Gastroesophageal sphincter (tissue), 4 donors: Measurements from ENCODE around the gene SPATA6. TPM values are rescaled to one million over a fixed set of nuclear protein-coding genes. Genes with fewer than 3 reads are reported as not detected.
"Not testable (repeated sequence)": the region's sequence is repeated elsewhere in the genome, so short reads cannot be mapped to it uniquely, and the experiment has no call there.

ENCODE experiments used
- ATAC-seq: fragments of 150-250 bp; one replicate; pipeline ENCODE4 v1.9.1; 2016; ENCODE audit warnings: mild to moderate bottlenecking, moderate library complexity
- H3K27ac ChIP-seq, 4 donors: fragments of 200-600 bp; sonication (generic) in 3 of 4; 1 replicate in 3 of 4; 2 replicates in 1 of 4; pipeline ENCODE4 v1.5.1; 2016 to 2019
- H3K27me3 ChIP-seq: fragments of 200-600 bp; sonication (generic); one replicate; pipeline ENCODE4 v1.5.1; 2019
- H3K36me3 ChIP-seq, 2 donors: fragments of 200-600 bp; sonication (generic); one replicate each; pipeline ENCODE4 v1.5.1; 2019; ENCODE audit warnings: control low read depth in 1 of 2
- H3K4me1 ChIP-seq, 3 donors: fragments of 200-600 bp; sonication (generic); 1 replicate in 2 of 3; 2 replicates in 1 of 3; pipeline ENCODE4 v1.5.1; 2016 to 2019; ENCODE audit warnings: control low read depth in 2 of 3
- H3K4me3 ChIP-seq, 2 donors: fragments of 200-600 bp; sonication (generic); one replicate each; pipeline ENCODE4 v1.5.1; 2019; ENCODE audit warnings: mild to moderate bottlenecking in 1 of 2, moderate library complexity in 1 of 2
- H3K9me3 ChIP-seq, 3 donors: fragments of 200-600 bp; sonication (generic); one replicate each; pipeline ENCODE4 v1.5.1; 2017 to 2019; ENCODE audit warnings: control low read depth in 2 of 3
- EP300 ChIP-seq: sonication (generic); formaldehyde crosslinking; IDR thresholded peaks from one replicate; pipeline ENCODE4 v1.6.1; 2017; ENCODE audit warnings: antibody characterized with exemption, mild to moderate bottlenecking
- POLR2A ChIP-seq, 2 donors: fragments of 450-650 bp; IDR thresholded peaks; one replicate each; pipeline ENCODE4 v1.6.1; 2017; ENCODE audit warnings: antibody characterized with exemption in 2 of 2, mild to moderate bottlenecking in 2 of 2, moderate library complexity in 1 of 2
- POLR2AphosphoS5 ChIP-seq: sonication (generic); formaldehyde crosslinking; IDR thresholded peaks from one replicate; pipeline ENCODE4 v1.6.1; 2017; ENCODE audit warnings: antibody characterized with exemption
- WGBS, 2 donors: methylation state at CpG; one replicate each; pipeline ENCODE4 v1.1.5; 2018; ENCODE audit warnings: low coverage in 1 of 2; 5-methylcytosine and 5-hydroxymethylcytosine counted together
- total RNA-seq, 4 donors: library from RNA; depleted of rRNA; stranded (reverse); fragments of >200 nt; gene quantifications; one replicate each; pipeline ENCODE4 v1.1.0, GENCODE V29; 2016
- TF ChIP-seq, protein P1 (sequence below), 4 experiments: fragments of 200-600 bp in 2 of 4; fragments of 450-650 bp in 2 of 4; sonication (generic) in 1 of 4; IDR thresholded peaks; one replicate each; pipeline ENCODE4 v1.5.1; 2017 to 2019; ENCODE audit warnings: antibody characterized with exemption in 4 of 4, mild to moderate bottlenecking in 2 of 4, moderate library complexity in 2 of 4

SPATA6 gene
- total RNA-seq = 10 to 100 TPM; 16.3 to 31.9 (median 16.4) TPM

DNA sequence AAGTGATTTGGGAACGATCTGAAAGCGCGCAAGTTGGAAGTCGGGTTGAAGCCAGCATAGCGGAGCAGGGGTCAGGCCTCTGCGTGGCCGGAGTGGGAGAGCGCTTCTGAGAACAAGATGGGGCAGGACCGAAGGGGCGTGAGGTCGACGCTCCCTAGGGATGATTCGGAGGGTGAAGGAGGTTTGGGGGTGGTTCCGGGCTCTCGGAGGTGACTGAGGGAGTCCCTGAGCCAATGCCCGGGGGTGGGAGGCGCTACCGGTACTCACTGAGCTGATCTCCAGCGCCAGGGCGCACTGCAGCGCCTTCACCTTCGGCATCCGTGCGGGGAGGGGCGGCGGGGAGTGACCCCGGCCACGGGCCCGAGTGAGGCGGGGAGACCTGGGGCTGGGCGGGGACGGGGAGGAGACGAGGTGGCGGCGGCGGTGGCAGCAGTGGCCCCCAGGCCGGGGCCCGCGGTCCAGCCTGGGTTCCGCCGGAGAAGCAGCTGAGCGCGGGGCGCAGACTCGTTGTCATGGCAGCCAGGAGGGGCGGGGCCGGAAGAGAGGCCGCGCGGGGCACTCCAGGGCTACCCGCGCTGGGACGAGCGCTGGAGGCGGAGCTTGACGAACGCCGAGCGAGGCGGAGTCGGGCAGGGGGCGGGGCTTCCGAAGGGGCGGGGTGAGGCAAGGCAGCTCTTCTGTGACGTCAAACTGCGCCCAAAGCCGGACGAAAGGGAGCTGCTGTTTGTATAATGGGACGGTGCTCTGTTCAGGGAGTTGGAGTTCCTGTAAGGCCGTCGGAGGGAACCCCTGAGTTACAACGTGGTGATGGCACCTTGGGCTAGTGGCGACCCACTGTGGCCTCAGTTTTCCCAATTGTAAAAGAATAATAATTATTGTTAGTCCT, at the start of gene SPATA6:
TSS of gene SPATA6 (minus strand) at position 514 of the 886 bp plus-strand sequence. CDS start at position 318, 196 bp downstream.
- ATAC-seq = peak; percentile 94
- peak within 1 kb of the TSS; percentile 83 to 96 (median 92) for H3K27ac ChIP-seq
- TF ChIP-seq EP300 (no peak), POLR2A (IDR thresholded peaks at IDR 0.05) (peak; percentile 33 to 61), POLR2AphosphoS5 (peak; percentile 88)
- TF ChIP-seq, protein P1, sequence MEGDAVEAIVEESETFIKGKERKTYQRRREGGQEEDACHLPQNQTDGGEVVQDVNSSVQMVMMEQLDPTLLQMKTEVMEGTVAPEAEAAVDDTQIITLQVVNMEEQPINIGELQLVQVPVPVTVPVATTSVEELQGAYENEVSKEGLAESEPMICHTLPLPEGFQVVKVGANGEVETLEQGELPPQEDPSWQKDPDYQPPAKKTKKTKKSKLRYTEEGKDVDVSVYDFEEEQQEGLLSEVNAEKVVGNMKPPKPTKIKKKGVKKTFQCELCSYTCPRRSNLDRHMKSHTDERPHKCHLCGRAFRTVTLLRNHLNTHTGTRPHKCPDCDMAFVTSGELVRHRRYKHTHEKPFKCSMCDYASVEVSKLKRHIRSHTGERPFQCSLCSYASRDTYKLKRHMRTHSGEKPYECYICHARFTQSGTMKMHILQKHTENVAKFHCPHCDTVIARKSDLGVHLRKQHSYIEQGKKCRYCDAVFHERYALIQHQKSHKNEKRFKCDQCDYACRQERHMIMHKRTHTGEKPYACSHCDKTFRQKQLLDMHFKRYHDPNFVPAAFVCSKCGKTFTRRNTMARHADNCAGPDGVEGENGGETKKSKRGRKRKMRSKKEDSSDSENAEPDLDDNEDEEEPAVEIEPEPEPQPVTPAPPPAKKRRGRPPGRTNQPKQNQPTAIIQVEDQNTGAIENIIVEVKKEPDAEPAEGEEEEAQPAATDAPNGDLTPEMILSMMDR (IDR thresholded peaks at IDR 0.05) = peak in 1 of 4 experiments; percentile 11
- peak within 1 kb of the TSS; percentile 83 to 95 for H3K4me3 ChIP-seq
- H3K4me1 ChIP-seq = peaks cover 0 to 48% (median 0%) of the 10 kb centered on the region in 3 donors
- no peaks in the 10 kb centered on the region for H3K27me3 ChIP-seq
- H3K9me3 ChIP-seq = no peaks in the 10 kb centered on the region
- no peaks in the 10 kb centered on the region for H3K36me3 ChIP-seq
- WGBS, 2 donors = 0% methylated on average over 14 to 25 of the region's 73 CpGs

DNA sequence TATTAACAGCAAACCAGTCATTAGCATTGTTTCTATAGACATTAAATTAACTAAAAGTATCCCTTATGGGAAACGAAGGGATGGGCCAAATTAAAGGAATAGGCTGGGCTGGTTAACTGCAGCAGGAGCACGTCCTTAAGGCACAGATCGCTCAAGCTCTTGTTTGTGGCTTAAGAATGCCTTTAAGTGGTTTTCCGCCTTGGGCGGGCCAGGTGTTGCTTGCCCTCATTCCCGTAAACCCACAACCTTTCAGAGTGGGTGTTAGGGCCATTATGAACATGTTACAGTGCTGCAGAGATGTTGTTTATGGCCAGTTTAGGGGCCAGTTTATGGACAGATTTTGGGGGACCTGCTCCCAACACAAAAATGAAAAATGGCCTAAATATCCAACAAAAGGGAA, 47.9 kb upstream of the SPATA6 start:
- not testable (repeated sequence) for H3K9me3 ChIP-seq, H3K4me3 ChIP-seq, H3K36me3 ChIP-seq, H3K4me1 ChIP-seq, H3K27ac ChIP-seq, ATAC-seq, H3K27me3 ChIP-seq
- WGBS, 2 donors = 82 to 89% methylated on average over 2 to 5 of the region's 6 CpGs

DNA sequence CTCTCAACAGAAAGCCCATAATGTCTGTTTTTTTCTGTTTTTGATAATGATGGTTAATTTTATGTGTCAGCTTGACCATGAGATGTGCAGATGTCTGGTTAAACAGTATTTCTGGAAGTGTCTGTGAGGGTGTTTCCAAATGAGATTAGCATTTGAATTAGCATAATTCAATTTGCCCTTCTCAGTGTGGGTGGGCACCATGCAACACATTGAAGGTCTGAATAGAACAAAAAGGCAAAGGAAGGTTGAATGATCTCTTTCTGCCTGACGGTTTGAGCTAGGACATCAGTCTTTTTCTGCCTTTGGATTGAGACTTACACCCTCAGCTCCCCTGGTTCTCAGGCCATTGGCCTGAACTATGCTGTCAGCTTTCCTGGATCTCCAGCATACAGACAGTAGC, 34.9 kb upstream of the SPATA6 start:
- Histone ChIP-seq H3K4me3 (no peak overlapping the region), H3K9me3 (no peaks in the 10 kb centered on the region), H3K27me3 (peaks cover 6% of the 10 kb centered on the region), H3K36me3 (no peaks in the 10 kb centered on the region), H3K4me1 (no peaks in the 10 kb centered on the region), H3K27ac (no peak overlapping the region)
- TF ChIP-seq, protein P1 (IDR thresholded peaks at IDR 0.05) = no peak
- no peak for TF ChIP-seq POLR2AphosphoS5
- no peak for TF ChIP-seq EP300
- no peak for ATAC-seq
- 0% methylated on average over 1 of the region's 1 CpG for WGBS, 2 donors

DNA sequence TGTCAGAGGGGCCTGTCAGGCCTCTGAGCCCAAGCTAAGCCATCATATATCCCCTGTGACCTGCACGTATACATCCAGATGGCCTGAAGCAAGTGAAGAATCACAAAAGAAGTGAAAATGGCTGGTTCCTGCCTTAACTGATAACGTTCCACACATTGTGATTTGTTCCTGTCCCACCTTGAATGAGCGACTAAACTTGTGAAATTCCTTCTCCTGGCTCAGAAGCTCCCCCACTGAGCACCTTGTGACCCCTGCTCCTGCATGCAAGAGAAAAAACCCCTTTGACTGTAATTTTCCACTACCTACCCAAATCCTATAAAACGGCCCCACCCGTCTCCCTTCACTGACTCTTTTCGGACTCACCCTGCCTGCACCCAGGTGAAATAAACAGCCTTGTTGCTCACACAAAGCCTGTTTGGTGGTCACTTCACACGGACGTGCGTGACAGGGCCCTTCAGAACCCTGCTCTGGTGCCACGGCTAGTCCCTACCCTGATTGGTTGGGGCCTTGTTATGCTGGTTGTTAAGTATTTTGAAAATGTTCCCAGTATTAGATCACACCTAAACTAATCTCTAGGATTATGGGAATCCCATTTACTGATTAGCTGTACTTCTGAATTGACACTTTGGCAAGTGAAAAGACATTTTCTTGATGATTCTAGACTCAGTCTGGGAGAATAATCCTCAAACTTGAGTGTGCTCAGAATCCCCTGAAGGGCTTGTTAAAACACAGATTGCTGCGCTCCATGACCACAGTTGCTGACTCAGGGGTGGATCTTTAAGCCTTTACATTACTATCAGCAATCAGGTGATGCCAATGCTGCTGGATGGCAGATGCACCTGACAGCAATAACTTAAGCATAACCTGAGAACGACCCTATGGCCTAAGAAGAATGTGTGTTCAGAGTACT, 28.8 kb upstream of the SPATA6 start:
- TF ChIP-seq POLR2AphosphoS5 (no peak), EP300 (no peak), POLR2A (IDR thresholded peaks at IDR 0.05) (no peak)
- TF ChIP-seq, protein P1 (IDR thresholded peaks at IDR 0.05) = no peak
- Histone ChIP-seq H3K36me3 (no peaks in the 10 kb centered on the region), H3K4me3 (no peak overlapping the region), H3K27me3 (no peaks in the 10 kb centered on the region), H3K27ac (no peak overlapping the region), H3K4me1 (peaks cover 0 to 6% (median 0%) of the 10 kb centered on the region in 3 donors), H3K9me3 (no peaks in the 10 kb centered on the region)
- no peak for ATAC-seq
- WGBS, 2 donors = 64 to 98% methylated on average over 6 to 10 of the region's 12 CpGs

DNA sequence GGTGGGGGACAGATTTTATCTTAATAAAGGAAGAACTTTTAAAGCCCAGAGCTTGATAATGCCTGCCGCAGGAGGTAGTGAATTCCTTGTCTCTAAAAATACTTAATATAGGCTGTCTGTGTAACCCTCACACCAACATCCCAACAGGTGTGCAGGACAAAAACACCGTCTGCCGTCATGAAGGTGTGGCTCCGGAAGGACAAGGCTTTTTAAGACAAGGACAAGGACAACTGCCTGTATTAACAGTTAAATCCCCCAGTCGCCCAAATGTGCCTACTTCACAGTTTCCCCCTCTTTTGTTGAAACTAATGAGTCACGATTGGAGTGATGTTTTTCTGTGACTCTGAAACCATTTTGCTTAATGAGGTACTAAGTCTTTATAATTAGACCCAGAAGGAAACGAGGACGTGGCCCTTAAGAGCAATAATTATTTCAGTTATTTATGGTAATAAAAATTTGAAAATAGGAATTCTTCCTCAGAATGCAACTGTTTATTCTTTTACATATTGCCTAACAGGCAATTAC, 27.3 kb upstream of the SPATA6 start:
- WGBS, 2 donors = 80 to 82% methylated on average over 6 to 7 of the region's 8 CpGs
- no peaks in the 10 kb centered on the region for H3K36me3 ChIP-seq
- H3K27ac ChIP-seq = no peak overlapping the region
- no peak for TF ChIP-seq EP300
- TF ChIP-seq, protein P1 (IDR thresholded peaks at IDR 0.05) = no peak
- no peak for TF ChIP-seq POLR2AphosphoS5
- no peak for TF ChIP-seq POLR2A (IDR thresholded peaks at IDR 0.05)
- H3K4me3 ChIP-seq = no peak overlapping the region
- no peaks in the 10 kb centered on the region for H3K27me3 ChIP-seq
- H3K9me3 ChIP-seq = no peaks in the 10 kb centered on the region
- ATAC-seq = no peak
- H3K4me1 ChIP-seq = peaks cover 0 to 12% (median 0%) of the 10 kb centered on the region in 3 donors
